ENCODE data around the gene ATN1.

ATN1 gene

DNA sequence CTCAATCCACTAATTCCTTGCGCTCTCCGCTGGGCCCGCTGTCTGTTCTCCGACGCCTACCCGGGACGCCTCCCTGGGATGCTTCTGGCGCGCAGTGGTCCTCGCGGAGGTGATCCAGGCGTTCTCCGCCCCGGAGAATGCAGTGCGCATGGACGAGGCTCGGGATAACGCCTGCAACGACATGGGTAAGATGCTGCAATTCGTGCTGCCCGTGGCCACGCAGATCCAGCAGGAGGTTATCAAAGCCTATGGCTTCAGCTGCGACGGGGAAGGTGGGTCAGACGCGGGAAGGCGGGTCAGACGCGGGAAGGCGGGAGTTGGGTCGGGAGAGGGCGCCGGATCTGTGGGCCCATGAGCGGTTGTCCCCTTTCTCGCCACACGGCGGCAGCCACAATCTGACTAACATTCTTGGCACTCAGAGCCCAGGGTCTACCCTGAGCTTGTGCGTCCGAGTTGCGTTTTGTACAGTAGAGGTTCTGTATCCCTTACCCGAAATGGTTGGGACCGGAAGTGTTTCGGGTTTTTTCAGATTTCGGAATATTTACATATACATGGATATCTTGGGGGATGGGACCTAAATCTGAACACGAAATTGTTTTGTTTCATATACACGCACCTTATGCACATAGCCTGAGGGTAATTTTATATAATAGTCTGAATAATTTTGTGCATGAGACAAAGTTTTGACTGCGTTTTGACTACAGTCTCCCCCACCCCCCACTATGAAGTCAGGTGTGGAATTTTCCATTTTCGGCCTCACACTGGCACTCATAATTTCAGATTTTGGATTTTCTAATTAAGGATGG is 16.8 kb downstream of the ATN1 start:
- peak; percentile 67 to 74 for DNase-seq (ENCODE audit: low read depth in 2 of 2)

DNA sequence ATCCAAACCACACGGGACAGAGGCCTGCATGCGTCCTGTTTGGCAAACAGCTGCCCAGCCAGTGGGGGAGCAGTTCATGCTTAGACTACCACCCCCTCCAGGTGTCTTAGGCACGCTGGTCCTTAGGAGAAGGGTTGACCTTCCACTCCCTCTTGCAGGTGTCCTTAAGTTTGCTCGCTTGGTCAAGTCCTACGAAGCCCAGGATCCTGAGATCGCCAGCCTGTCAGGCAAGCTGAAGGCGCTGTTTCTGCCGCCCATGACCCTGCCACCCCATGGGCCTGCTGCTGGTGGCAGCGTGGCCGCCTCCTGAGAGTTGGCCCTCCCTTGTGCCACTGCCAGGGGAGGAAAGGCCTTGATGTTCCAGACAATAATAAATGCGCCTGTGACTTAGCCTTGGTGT is 17.9 kb downstream of the ATN1 start:
- DNase-seq (ENCODE audit: low read depth in 2 of 2) = no peak

DNA sequence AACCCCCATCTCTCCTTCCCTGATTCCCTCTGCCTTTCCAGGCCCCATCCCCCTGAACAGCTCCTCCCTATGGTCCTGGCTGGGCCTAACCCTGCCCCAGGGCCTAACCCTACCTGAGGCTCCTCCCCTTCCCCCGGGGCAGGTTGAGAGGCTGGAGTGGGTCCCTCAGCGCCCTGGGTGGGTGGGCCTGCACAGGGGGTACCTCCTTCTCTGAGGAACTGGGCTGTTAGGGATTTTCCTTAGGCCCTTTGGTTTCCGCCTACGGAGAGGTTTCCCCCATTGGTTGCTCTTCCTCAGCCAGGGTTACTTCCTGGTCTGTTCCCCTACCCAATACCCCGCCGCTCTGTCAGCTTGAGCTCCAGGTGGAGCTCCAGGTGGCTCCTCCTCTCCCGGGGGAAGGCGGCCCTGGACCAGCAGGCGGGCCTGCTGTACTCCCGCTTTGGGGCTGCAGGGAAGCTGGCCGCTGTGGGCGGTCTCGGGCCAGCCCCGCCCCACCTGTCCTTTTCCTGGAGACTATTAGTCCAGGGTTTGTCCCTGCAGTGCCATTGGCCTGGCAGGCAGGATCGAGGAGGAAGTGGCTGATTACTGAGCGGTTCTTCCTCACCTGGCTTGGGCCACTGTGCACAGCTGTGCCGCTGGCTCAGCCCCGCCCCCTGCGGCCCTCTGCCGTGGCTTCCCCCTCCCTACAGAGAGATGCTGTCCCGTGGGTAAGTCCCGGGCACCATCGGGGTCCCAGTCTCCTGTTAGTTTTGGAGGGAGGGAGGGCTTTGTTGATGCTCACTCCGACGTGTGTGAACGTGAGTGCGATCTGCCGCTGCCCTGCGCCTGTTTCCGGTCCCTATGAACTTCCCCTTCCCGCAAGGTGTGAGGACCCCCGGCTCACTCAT is 18.5 kb downstream of the ATN1 start:
- no peak for DNase-seq (ENCODE audit: low read depth in 2 of 2)

DNA sequence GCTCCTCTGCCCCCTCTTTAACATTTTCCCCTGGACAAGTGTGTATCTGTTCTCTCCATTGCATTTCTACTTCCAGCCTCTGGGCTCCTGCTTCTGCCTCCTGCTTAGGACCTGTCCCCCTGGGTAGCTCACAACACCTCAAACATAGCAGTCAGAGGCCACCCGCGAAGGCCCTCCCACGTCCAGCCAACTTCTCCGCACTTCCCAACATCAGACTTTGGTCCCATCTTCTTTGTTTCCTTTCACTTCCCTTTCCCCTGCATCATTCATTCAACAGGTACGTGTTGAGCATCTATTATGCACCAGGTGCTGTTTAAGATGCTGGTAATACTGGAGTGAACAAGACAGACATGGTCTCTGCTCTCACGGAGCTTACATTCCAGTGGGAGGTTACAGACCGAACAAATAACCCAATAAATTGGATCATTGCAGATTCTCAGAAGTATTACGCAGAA is 19.2 kb downstream of the ATN1 start:
- DNase-seq (ENCODE audit: low read depth in 2 of 2) = no peak

DNA sequence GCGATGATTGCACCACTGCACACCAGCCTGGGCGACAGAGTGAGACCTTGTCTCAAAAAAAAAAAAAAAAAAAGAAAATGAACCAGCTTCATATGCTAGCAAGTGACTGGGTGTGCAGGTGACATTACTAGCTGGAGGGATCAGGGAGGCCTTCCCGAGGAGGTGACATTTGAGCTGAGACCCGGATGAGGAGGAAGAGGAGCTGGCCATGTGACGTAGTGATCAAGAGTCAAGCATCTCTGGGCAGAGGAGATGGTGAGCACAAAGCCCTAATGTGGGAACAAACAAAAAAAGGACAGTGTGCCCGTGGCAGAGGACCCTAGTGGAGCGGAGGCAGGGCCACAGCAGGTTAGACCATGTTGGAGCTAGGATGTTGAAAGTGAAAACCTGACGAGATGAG is 19.9 kb downstream of the ATN1 start:
- DNase-seq (ENCODE audit: low read depth in 2 of 2) = no peak

DNA sequence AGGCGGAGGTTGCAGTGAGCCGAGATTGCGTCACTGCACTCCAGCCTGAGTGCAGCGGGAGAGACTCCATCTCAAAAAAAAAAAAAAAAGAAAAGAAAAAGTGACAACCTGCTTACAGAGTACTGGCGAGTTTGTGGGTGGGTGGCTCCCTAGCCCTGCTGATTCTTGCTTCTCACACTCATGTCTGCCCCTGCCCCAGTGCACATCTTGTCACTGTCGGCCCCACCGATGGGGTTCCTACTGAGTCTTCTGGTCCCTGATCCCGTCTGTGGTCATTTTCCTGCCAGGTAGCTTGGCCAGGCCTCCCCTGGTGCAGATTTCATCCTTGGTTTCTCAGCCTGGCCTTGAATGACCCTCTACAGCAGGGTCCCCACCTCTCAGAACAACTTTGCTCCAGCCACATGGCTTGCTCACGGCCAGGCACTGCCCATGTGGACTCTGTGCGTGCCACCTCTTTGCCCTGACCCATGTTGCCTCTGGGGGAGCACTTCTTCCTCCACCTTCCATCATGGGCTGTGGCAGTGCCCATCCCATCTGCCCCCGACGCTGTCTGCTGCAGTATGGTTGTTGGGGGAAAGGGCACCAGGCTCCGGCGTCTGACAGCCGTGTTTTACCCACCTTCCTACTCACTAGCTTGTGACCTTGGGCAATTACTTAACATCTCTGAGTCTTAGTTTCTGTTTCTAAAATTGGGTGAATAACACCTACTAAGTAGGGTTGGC is 21.3 kb downstream of the ATN1 start:
- DNase-seq (ENCODE audit: low read depth in 2 of 2) = no peak

DNA sequence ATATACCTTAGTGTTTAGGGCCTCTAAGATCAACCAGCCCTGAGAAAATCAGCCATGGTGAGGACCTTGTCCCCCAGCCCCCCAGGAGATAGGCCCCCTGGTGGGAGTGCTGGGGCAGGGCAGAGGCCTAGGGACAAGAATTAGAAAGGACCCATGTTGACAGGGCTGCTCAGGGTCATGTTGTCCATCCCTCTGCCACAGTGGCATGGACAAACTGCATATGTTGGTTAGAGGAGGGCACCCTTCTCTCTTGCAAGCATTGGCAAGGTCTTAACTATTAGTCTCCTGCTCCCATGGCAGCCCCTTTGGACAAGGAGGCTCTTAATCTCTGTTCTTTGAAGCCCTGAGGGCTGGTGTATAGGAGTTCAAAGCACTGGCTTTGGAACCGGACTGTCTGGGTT is 22.6 kb downstream of the ATN1 start:
- no peak for DNase-seq (ENCODE audit: low read depth in 2 of 2)

DNA sequence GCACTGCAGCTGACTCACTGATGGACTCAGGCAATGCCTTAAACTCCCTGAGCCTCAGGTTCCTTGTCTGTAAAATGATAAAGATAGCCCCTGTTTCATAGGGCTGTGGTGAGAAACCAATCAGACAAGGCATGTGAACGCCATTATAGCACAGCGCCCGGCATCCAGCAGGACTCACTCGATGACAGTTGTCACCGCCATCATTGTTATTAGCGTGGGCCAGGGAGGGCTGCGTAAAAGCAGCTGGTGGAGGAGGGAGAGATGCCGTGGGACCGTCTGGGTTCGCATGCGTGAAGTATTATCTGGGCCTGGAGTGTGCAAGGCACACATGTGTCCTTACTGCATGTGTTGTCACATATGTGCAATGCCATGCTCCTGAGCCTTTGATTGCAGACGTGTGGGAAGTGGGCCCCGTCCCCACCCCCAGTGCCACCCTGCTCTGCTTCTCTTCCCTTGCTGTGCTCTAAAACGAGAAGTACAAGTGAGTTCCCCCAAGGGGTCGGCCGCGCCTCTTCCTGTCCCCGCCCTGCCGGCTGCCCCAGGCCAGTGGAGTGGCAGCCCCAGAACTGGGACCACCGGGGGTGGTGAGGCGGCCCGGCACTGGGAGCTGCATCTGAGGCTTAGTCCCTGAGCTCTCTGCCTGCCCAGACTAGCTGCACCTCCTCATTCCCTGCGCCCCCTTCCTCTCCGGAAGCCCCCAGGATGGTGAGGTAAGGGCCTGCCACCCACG is 23.2 kb downstream of the ATN1 start, which contains the start of gene PTPN6:
PTPN6 (plus strand) TSS at position 546 of the 730 bp plus-strand sequence; CDS start at position 703, 157 bp downstream.
- peak; percentile 62 to 67 for DNase-seq (ENCODE audit: low read depth in 2 of 2)

DNA sequence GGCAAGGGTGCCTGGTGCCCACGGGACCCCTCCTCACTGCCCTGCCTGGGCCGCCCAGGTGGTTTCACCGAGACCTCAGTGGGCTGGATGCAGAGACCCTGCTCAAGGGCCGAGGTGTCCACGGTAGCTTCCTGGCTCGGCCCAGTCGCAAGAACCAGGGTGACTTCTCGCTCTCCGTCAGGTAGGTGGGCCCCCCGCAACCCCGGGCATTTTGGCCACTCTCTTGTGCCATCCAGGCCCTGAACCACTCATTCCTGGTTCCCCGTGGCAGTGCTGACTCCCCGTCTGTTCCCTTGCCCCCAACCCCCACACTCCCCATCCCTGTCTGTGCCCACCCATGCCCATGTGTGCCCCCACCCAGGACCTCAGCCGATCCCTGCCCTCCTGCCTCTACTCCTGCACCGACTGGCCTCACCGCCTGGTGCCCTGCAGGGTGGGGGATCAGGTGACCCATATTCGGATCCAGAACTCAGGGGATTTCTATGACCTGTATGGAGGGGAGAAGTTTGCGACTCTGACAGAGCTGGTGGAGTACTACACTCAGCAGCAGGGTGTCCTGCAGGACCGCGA is 23.9 kb downstream of the ATN1 start:
- DNase-seq (ENCODE audit: low read depth in 2 of 2) = no peak

DNA sequence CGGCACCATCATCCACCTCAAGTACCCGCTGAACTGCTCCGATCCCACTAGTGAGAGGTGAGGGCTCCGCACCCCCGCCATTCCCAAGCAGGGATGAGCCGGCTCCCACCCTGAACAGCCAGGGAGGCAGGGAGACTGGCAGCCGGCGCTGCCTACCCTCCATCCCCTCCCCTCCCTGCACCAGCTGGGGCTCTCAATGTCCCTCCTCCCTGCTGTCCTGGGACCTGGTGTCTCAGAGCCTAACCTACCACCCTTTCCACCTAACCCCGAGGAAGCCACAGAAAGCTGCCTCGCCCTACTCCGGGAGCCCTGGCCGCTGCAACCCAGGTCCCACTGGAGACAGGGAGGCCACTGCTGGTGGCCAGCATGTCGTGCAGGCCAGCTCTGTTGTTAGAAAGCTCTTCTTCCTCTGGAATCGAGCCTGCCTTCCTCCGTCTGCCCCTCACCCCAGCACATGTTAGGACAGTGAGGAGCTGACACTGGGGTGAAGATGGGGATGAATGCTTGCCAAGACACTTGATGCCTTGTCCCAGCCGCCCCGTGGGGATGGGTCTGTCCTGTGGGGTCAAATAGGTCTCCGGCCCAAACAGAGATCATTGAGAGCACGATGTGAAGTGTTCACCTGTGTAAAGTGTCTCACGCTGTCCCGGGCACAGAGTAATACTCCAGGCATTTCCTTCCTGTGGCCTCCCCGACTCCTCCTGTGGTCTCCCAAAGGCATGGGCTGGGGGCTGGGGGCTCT is 24.5 kb downstream of the ATN1 start:
- DNase-seq (ENCODE audit: low read depth in 2 of 2) = no peak

DNA sequence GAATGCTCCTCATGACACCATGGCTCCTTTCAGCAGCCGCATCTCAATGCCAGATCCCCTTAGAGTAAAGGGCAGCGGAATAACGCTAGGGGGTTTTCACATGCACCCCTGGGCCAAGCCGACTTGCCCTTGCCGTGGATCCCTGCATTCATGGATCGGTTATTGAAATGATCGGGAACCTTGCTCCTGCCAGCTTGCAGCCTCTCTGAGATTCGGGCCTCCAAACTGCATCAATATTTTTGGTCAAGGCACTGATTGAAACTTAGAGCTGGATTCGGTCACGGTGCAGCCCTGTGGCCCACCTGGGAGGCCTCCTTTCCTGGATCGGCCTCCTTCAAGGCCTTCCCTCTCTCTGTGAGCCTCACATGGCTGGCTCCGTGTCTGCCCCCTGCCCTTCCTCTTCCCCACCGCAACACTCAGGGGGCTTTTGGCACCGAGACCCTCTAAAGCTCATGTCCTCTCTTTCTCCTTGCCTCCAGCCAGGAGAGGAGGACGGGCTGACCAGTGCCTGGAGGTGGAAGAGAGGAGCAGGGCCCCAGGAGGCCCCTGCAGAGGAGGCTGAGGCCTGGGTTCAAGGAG is 25.2 kb downstream of the ATN1 start:
- no peak for DNase-seq (ENCODE audit: low read depth in 2 of 2)

DNA sequence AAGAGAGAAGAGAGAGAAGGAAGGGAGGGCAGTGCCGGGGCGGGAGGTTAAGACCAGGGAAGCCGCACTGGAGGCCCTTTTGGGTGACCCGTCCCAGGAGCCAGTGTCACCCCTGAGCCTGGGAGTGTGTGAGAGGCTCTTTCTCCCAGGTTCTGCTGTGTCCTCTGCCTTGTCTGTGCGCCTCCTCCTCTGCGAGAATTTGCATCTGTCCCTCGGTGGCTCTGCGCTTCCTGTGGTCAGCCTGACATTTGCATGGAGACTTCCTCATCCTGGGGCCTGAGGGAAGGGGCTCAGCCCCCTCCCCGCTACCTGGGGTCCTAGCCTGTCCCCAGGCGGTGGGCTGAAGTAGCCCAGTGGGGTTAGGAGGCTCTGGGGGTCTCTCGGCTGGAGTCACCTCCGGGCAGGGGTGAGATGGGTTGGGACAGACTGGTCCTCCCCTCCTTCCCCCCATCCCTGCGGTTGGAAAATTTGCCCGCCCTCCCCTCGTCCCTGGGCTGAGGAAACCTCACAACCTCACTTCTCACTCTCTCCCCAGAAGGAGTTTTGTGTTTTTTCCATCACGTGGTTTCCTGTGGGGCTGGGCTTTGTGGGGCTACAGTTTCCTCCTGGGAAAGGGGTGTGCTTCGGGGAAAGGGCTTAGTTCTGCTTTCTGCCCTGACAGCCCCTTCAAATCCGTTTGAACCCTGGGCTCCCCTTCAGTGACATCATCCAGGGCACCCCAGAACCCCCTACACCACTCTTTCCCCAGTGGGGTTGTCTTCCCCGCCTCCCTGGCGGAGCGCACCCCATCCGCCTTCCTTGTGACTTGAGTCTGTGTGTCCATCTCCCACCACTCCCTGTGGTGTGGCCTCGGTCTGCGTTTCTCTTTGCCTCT is 25.9 kb downstream of the ATN1 start:
- DNase-seq (ENCODE audit: low read depth in 2 of 2) = peak; percentile 72 to 88

DNA sequence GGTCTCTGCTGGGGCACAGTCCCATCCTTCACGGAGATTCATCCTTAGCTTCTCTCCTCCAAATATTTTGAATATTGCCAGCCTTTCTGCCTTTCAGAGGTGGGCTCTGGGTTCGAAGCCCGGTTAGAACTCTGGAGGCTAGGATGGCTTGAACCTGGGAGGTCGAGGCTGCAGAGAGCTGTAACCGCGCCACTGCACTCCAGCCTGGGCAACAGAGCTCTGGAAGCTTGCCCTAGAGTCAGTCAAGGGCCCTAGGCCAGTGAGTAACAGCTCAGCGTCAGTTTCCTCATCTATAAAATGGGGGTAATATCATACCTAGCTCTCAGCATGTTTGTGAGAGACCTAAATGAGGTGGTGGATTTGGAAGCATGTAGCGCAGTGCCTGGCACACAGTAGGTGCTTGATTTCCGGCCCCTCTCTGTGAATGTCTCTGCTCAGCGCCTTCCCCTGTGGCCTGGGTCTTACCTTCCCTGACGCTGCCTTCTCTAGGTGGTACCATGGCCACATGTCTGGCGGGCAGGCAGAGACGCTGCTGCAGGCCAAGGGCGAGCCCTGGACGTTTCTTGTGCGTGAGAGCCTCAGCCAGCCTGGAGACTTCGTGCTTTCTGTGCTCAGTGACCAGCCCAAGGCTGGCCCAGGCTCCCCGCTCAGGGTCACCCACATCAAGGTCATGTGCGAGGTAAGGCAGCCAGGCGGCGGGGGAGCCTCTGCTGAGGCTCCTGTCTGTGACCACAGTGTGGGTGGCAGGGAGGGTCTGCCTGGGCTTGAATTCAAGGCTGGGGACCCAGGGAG is 26.8 kb downstream of the ATN1 start:
- no peak for DNase-seq (ENCODE audit: low read depth in 2 of 2)

DNA sequence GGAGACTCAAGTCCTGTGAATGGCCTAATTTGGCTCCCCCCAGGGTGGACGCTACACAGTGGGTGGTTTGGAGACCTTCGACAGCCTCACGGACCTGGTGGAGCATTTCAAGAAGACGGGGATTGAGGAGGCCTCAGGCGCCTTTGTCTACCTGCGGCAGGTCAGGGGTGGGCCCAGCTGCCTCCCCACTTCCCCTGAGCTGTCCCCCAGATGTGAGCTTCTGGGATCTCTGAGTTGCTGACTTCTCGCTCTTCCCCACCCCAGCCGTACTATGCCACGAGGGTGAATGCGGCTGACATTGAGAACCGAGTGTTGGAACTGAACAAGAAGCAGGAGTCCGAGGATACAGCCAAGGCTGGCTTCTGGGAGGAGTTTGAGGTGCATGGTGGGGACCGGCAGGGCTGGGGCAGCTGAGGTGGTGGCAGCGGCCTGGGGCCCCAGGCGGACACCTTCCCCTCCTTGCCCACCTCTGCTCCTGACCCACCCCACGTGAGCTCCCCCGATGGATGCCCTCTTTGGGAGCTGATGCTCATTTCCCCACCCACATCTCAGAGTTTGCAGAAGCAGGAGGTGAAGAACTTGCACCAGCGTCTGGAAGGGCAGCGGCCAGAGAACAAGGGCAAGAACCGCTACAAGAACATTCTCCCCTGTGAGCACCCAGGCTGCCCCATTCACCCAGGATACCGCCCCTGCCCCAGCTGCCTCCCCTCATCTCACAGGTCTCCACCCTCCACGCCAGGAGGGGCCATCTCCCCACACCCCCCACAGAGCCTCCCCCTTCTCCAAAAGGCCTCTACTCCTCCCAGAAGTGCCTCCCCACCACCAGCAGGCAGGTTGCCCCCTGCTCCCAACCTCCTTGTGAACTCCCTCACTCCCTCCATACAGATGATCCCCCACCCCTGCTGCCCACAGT is 27.6 kb downstream of the ATN1 start:
- no peak for DNase-seq (ENCODE audit: low read depth in 2 of 2)

DNA sequence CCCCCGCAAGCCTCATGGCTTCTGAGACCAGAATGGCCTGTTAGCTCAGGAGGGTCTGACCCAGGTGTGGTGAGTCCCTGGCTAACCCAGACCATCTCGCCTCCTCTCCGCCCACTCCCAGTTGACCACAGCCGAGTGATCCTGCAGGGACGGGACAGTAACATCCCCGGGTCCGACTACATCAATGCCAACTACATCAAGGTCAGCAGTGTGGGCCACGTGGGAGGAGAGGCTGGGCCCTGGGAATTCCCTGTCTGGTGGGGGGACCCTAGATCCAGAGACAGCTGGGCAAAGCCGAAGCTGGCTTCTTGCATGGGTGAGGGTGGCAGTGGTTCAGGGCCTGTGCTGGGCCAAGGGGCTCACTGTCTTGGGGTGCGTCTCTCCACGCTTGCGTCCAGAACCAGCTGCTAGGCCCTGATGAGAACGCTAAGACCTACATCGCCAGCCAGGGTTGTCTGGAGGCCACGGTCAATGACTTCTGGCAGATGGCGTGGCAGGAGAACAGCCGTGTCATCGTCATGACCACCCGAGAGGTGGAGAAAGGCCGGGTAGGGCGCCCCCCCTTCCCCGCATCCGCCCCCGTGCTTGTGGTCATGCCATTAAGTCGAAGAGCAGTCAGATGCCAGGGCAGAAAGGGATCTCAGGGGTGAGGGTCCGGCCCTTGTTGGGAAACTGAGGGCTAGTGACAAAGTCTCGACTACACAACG is 28.4 kb downstream of the ATN1 start:
- DNase-seq (ENCODE audit: low read depth in 2 of 2) = no peak

DNA sequence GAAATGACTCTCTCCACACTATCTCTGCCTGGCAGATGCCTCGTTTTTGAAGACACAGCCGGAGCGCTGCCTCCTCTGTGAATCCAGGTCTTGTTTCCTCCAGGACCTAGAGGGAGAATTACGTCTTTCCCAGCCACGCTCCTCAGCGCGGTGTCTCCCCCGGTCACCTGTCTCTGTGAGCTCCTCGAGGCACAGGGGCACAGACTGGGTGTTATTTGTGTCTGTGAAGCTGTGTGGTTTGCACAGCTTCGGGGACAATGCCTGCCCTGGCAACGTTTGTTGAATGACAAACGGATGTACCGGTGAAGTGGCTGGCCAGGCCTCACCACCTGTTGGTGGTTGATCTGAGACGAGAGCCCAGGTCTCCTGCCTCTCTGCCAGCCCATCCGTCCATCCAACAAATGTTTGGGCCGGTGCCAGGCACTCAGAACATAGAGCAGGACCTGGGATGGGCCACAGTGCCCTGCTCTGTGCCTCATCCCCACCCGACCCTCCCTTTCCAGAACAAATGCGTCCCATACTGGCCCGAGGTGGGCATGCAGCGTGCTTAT is 29.5 kb downstream of the ATN1 start:
- DNase-seq (ENCODE audit: low read depth in 2 of 2) = no peak

Measured in stimulated activated CD8-positive, alpha-beta memory T cell treated with anti-CD3 and anti-CD28 coated beads, Interleukin-15, amount 100 ng/mL, for 4 hours (primary cell).